AG04449 (cell line): ENCODE data around the gene HEPACAM2.

Experiments
- CTCF ChIA-PET: fragments of 350-600 bp; formaldehyde crosslinking; extraction: SDS; loops from one replicate; lab custom pipeline; 2021; ENCODE audit warnings: antibody characterized with exemption; lab: Yijun Ruan, JAX
- POLR2A ChIA-PET: fragments of 400-600, 350-600 bp; formaldehyde crosslinking; extraction: SDS; loops from one replicate; lab custom pipeline; 2020; ENCODE audit warnings: antibody characterized with exemption, inconsistent platforms; lab: Yijun Ruan, JAX
- DNase-seq: peaks from one replicate; pipeline ENCODE4 v3.0.0-alpha.2; 2010; ENCODE audit warnings: low read depth, low spot score
- H3K4me3 ChIP-seq: 2 replicates; pipeline ENCODE4 v1.5.1; 2011; ENCODE audit warnings: low read depth, mild to moderate bottlenecking, control low read depth, low read length
- TF ChIP-seq, protein P1 (sequence below): IDR thresholded peaks from one replicate; pipeline ENCODE4 v1.5.1; 2011; ENCODE audit warnings: mild to moderate bottlenecking, moderate library complexity, low read length, control low read depth, inconsistent platforms; ENCODE audit not compliant: insufficient read depth; ENCODE audit errors: missing control alignments

HEPACAM2 gene

DNA sequence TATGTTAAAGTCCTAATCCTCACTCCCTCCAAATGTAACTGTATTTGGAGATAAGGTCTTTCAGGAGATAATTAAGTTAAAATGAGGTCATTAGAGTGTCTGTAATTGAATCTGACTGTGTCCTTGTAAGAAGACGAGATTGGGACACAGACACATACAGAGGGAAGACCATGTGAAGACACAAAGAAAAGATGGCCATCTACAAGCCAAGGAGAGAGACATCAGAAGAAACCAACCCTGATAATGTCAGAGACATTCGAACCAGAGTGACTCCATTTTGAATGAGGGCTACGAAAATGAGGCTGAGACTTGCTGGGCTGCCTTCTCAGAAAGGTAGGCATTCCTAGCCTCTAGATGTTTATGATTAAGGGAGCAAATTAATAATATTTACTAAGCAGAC, 77.5 kb downstream of the HEPACAM2 start:
- ChIA-PET CTCF (no interaction called here), POLR2A (no interaction called here)
- H3K4me3 ChIP-seq = no peak overlapping the region
- no peak for DNase-seq
- TF ChIP-seq, protein P1, sequence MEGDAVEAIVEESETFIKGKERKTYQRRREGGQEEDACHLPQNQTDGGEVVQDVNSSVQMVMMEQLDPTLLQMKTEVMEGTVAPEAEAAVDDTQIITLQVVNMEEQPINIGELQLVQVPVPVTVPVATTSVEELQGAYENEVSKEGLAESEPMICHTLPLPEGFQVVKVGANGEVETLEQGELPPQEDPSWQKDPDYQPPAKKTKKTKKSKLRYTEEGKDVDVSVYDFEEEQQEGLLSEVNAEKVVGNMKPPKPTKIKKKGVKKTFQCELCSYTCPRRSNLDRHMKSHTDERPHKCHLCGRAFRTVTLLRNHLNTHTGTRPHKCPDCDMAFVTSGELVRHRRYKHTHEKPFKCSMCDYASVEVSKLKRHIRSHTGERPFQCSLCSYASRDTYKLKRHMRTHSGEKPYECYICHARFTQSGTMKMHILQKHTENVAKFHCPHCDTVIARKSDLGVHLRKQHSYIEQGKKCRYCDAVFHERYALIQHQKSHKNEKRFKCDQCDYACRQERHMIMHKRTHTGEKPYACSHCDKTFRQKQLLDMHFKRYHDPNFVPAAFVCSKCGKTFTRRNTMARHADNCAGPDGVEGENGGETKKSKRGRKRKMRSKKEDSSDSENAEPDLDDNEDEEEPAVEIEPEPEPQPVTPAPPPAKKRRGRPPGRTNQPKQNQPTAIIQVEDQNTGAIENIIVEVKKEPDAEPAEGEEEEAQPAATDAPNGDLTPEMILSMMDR = no peak

DNA sequence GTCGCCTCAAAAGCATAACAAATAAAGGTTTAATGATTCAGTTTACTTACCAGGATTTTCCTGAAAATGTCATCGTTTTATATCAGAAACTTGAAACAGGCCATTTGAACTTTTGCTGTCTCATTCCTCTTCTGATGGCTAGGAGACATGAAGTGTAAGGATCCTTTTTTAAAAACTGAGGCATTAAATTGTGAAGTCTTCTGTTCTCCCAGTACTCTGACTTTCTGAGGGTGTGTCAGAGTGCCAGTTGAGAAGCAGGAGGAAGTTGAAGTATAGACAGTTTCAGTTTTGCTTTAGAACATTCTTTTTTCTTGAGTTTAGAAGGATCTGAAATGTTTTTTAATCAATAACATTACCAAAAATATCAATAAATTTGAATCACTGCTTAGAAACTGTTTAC, 78.1 kb downstream of the HEPACAM2 start, which contains the start of gene SAMD9L:
SAMD9L (minus strand) TSS at position 242 of the 400 bp plus-strand sequence. CDS start 12,414 bp downstream, outside the sequence.
- CTCF ChIA-PET = no interaction called here
- TF ChIP-seq, protein P1 = no peak
- no peak for DNase-seq
- POLR2A ChIA-PET = no interaction called here
- peak within 1 kb of the TSS; percentile 43 for H3K4me3 ChIP-seq

DNA sequence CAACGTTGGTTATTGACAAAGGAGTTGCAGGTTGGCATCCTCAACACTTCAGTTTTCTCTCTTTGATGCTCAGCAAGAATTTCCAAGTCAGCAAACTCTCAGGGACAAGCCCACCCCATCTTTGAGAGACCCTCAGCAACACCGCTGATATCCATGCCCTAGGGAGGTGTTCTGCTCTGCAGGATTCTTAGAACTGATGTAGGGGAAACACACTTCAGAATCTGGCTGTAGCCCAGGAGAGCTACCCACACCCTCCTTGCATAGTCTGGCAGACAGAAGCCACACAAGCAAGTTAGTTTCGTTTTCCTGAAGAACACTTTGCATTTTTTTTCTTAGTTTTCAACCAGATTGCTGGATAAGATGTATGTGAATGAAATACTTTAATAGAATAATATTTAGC, 78.9 kb downstream of the HEPACAM2 start:
- TF ChIP-seq, protein P1 = no peak
- ChIA-PET POLR2A (no interaction called here), CTCF (no interaction called here)
- H3K4me3 ChIP-seq = peak overlapping the region; percentile 43
- no peak for DNase-seq

DNA sequence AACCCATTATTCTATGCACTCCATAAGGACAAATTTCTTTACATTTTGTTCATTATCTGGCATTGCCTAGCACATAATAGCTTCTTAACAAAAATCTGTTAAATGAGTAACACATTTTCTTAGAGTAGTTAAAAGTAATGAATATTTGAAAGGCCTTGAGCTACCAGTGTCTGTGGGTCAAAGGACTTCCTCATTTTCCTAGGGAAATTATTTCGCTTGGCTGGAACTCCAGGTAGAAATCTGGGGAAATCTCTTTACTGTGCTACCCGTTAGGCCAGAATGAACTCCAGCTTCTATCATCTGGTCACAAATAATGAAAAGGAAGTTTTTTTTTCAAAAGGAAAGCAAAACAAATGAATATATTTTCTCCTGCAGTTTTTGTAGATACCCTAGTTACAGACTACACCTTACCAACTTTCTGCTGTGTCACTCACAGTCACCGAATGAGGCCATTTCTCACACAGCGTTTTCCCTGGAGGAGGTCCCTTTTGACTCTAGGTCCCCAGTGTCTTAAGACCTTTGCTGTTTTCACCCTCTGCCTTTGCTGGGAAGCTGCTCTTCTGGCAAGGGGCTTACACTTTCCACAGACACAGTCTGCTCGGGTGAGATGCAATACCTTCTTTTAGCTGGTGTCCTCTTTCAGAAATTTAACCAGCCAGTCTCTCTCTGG, 79.7 kb downstream of the HEPACAM2 start:
- POLR2A ChIA-PET = no interaction called here
- TF ChIP-seq, protein P1 = no peak
- CTCF ChIA-PET = interaction anchor here (1.1 kb wide), 1 partner anchor 13 kb away, joined by 3 read pairs; no protein-coding TSS in a partner anchor

DNA sequence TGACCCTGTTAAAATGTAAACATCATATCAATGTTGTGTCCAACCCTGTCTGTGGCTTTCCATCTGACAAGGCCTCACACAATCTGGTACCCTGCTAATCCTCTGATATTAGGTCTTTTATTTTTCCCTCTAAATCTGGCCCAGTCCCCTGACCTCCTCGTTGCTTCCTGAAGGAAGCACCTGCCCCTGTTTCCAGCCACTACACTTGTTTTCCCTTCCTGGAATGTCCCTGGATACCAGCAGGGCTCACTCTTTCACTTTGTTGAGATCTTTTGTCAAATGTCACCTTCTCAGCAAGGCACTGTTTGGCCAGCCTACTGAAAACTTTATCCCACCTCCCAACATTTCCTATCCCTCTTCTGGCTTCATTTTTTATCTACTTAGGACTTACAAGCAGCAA, 80.2 kb downstream of the HEPACAM2 start:
- CTCF ChIA-PET = interaction anchor here (1.1 to 1.5 kb wide), 2 partner anchors 11 to 12 kb away, joined by 3 to 6 read pairs; no protein-coding TSS in a partner anchor
- TF ChIP-seq, protein P1 = no peak
- DNase-seq = no peak
- POLR2A ChIA-PET = no interaction called here
- H3K4me3 ChIP-seq = no peak overlapping the region

More for the DNA sequence above, 79.7 kb downstream of the HEPACAM2 start:
- no peak for DNase-seq
- H3K4me3 ChIP-seq = no peak overlapping the region

DNA sequence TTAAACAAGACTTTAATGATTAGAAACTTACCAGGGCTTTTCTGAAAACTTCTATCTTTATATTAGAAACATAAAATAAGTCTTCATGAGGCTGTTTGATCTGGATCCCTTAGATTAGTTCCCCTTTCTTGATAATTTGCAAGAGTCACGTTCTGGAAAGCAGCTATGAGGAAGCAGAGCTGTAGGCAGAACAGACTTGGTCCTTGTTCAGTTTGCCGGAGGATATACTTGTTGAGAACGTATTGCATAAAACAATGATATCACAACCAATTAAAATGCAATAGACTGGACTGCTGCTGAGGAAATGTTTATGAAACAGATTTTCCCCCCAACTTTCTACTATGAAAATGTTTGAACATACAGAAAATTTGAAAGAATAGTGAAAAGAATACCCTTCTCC, 80.9 kb downstream of the HEPACAM2 start:
- no peak for DNase-seq
- CTCF ChIA-PET = interaction anchor here (1.5 kb wide), 1 partner anchor 10 kb away, joined by 6 read pairs; no protein-coding TSS in a partner anchor
- no peak overlapping the region for H3K4me3 ChIP-seq
- POLR2A ChIA-PET = interaction anchor here (0.6 kb wide), 1 partner anchor 590 kb away, joined by 3 read pairs; no protein-coding TSS in a partner anchor
- TF ChIP-seq, protein P1 = no peak
